Measurements from ENCODE around the gene ALK. TPM values are rescaled to one million over a fixed set of nuclear protein-coding genes. Genes with fewer than 3 reads are reported as not detected.

Gene ALK
- total RNA-seq, 1 donor from 2014 or later = 9.6 TPM

GRCh38 chr2:29807082-29807481 is 114.3 kb downstream of the ALK start:
- no peak for TF ChIP-seq CTCF (IDR thresholded peaks at IDR 0.05; ENCODE audit: partially characterized antibody, unreplicated experiment)
- H3K4me3 Mint-ChIP-seq (ENCODE audit: unreplicated experiment) = no peak overlapping the region
- H3K27me3 Mint-ChIP-seq (ENCODE audit: unreplicated experiment) = peaks cover 3% of the 10 kb centered on the region
- peaks cover 6% of the 10 kb centered on the region for H3K36me3 Mint-ChIP-seq (ENCODE audit: unreplicated experiment)
- no peaks in the 10 kb centered on the region for H3K9me3 Mint-ChIP-seq (ENCODE audit: unreplicated experiment)
- H3K27ac Mint-ChIP-seq (ENCODE audit: unreplicated experiment) = no peak overlapping the region
- H3K4me1 Mint-ChIP-seq (ENCODE audit: low read depth, unreplicated experiment) = no peaks in the 10 kb centered on the region
- DNase-seq = no peak

GRCh38 chr2:29806461-29806860 is 114.9 kb downstream of the ALK start:
- Mint-ChIP-seq H3K27ac (ENCODE audit: unreplicated experiment) (no peak overlapping the region), H3K4me3 (ENCODE audit: unreplicated experiment) (no peak overlapping the region), H3K4me1 (ENCODE audit: low read depth, unreplicated experiment) (peaks cover 1% of the 10 kb centered on the region), H3K9me3 (ENCODE audit: unreplicated experiment) (no peaks in the 10 kb centered on the region), H3K27me3 (ENCODE audit: unreplicated experiment) (peaks cover 5% of the 10 kb centered on the region), H3K36me3 (ENCODE audit: unreplicated experiment) (peaks cover 6% of the 10 kb centered on the region)
- TF ChIP-seq CTCF (IDR thresholded peaks at IDR 0.05; ENCODE audit: partially characterized antibody, unreplicated experiment) = no peak
- no peak for DNase-seq

- H3K4me1 Mint-ChIP-seq (ENCODE audit: low read depth, unreplicated experiment) = peaks cover 1% of the 10 kb centered on the region
- H3K9me3 Mint-ChIP-seq (ENCODE audit: unreplicated experiment) = no peaks in the 10 kb centered on the region
- DNase-seq = no peak
- H3K36me3 Mint-ChIP-seq (ENCODE audit: unreplicated experiment) = peaks cover 6% of the 10 kb centered on the region
- no peak for TF ChIP-seq CTCF (IDR thresholded peaks at IDR 0.05; ENCODE audit: partially characterized antibody, unreplicated experiment)
- H3K27ac Mint-ChIP-seq (ENCODE audit: unreplicated experiment) = no peak overlapping the region
- no peak overlapping the region for H3K4me3 Mint-ChIP-seq (ENCODE audit: unreplicated experiment)
- H3K27me3 Mint-ChIP-seq (ENCODE audit: unreplicated experiment) = peaks cover 5% of the 10 kb centered on the region
Measured at GRCh38 chr2:29804671-29805070, 116.7 kb downstream of the ALK start.

GRCh38 chr2:29803537-29803936 is 117.8 kb downstream of the ALK start:
- TF ChIP-seq CTCF (IDR thresholded peaks at IDR 0.05; ENCODE audit: partially characterized antibody, unreplicated experiment) = no peak
- H3K27ac Mint-ChIP-seq (ENCODE audit: unreplicated experiment) = no peak overlapping the region
- H3K27me3 Mint-ChIP-seq (ENCODE audit: unreplicated experiment) = peaks cover 5% of the 10 kb centered on the region
- no peak for DNase-seq
- peaks cover 1% of the 10 kb centered on the region for H3K4me1 Mint-ChIP-seq (ENCODE audit: low read depth, unreplicated experiment)
- H3K4me3 Mint-ChIP-seq (ENCODE audit: unreplicated experiment) = no peak overlapping the region
- H3K9me3 Mint-ChIP-seq (ENCODE audit: unreplicated experiment) = no peaks in the 10 kb centered on the region
- H3K36me3 Mint-ChIP-seq (ENCODE audit: unreplicated experiment) = peaks cover 6% of the 10 kb centered on the region

GRCh38 chr2:29802986-29803385 is 118.4 kb downstream of the ALK start:
- Mint-ChIP-seq H3K9me3 (ENCODE audit: unreplicated experiment) (no peaks in the 10 kb centered on the region), H3K36me3 (ENCODE audit: unreplicated experiment) (peaks cover 6% of the 10 kb centered on the region), H3K4me3 (ENCODE audit: unreplicated experiment) (no peak overlapping the region), H3K27ac (ENCODE audit: unreplicated experiment) (no peak overlapping the region), H3K27me3 (ENCODE audit: unreplicated experiment) (peaks cover 4% of the 10 kb centered on the region), H3K4me1 (ENCODE audit: low read depth, unreplicated experiment) (peaks cover 1% of the 10 kb centered on the region)
- TF ChIP-seq CTCF (IDR thresholded peaks at IDR 0.05; ENCODE audit: partially characterized antibody, unreplicated experiment) = no peak
- DNase-seq = no peak

Data from glutamatergic neuron (in vitro differentiated cells).